K562 (cell line): ENCODE measurements around the gene APC. TPM values are rescaled to one million over a fixed set of nuclear protein-coding genes. Genes with fewer than 3 reads are reported as not detected.

Experiments used
- ARID1B ChIP-seq: fragments of 450-650 bp; IDR thresholded peaks from 2 replicates; pipeline ENCODE4 v1.6.1; 2016; ENCODE audit warnings: antibody characterized with exemption, mild to moderate bottlenecking, inconsistent platforms
- C11orf30 ChIP-seq: fragments of 450-650 bp; IDR thresholded peaks from 2 replicates; pipeline ENCODE4 v1.6.1; 2016; ENCODE audit warnings: low read depth, mild to moderate bottlenecking
- DPF2 ChIP-seq: fragments of 450-650 bp; IDR thresholded peaks from 2 replicates; pipeline ENCODE4 v1.6.1; 2016
- ELF1 ChIP-seq: fragments of 200-800 bp; sonication (Bioruptor generic); IDR thresholded peaks from 2 replicates; pipeline ENCODE4 v1.6.1; 2016; ENCODE audit warnings: missing genetic modification characterization, missing compliant biosample characterization
- HOXB6 ChIP-seq: fragments of 250-450 bp; sonication (Bioruptor Pico); IDR thresholded peaks from 2 replicates; pipeline ENCODE4 v1.5.1; 2022; ENCODE audit warnings: mild to moderate bottlenecking, borderline replicate concordance
- ILF3 ChIP-seq: fragments of 450-650 bp; IDR thresholded peaks from 2 replicates; pipeline ENCODE4 v1.6.1; 2018; ENCODE audit warnings: antibody characterized with exemption, mild to moderate bottlenecking, moderate library complexity, borderline replicate concordance
- MAFF ChIP-seq: IDR thresholded peaks from 2 replicates; pipeline ENCODE4 v1.6.1; 2012; ENCODE audit warnings: low read length, improper control_type of control experiment
- NFE2 ChIP-seq: IDR thresholded peaks from 2 replicates; pipeline ENCODE4 v1.6.1; 2014; ENCODE audit warnings: antibody characterized with exemption, low read depth
- NRF1 ChIP-seq, 2 experiments: fragments of 450-650 bp; IDR thresholded peaks in 1 of 2; conservative IDR thresholded peaks in 1 of 2; 2 replicates each; pipeline ENCODE4 v1.6.1; 2014; ENCODE audit warnings: mild to moderate bottlenecking in 2 of 2
- NUFIP1 ChIP-seq: fragments of 450-650 bp; IDR thresholded peaks from 2 replicates; pipeline ENCODE4 v1.6.1; 2018; ENCODE audit not compliant: partially characterized antibody
- PHF21A ChIP-seq: fragments of 450-650 bp; IDR thresholded peaks from 2 replicates; pipeline ENCODE4 v1.6.1; 2017; ENCODE audit warnings: low read depth, borderline replicate concordance
- RAD51 ChIP-seq: fragments of 450-650 bp; IDR thresholded peaks from 2 replicates; pipeline ENCODE4 v1.7.1; 2016; ENCODE audit warnings: low read depth, mild to moderate bottlenecking, borderline replicate concordance
- SMAD3 ChIP-seq: fragments of 450-650 bp; formaldehyde crosslinking; conservative IDR thresholded peaks from 2 replicates; pipeline ENCODE4 v1.4.0; 2020; ENCODE audit warnings: mild to moderate bottlenecking
- SMARCA4 ChIP-seq: fragments of 450-650 bp; IDR thresholded peaks from 2 replicates; pipeline ENCODE4 v1.6.1; 2016
- XRCC5 ChIP-seq: fragments of 200-400 bp; formaldehyde crosslinking; IDR thresholded peaks from 2 replicates; pipeline ENCODE4 v1.6.1; 2017; ENCODE audit warnings: low read depth, mild to moderate bottlenecking, low read length
- ZBED1 ChIP-seq: IDR thresholded peaks from 2 replicates; pipeline ENCODE4 v1.6.1; 2014
- ZNF282 ChIP-seq: sonication (generic); formaldehyde crosslinking; IDR thresholded peaks from 2 replicates; pipeline ENCODE4 v1.8.1; 2023; ENCODE audit warnings: missing genetic modification reagents
- ZNF3 ChIP-seq: fragments of 250-450 bp; sonication (Bioruptor Pico); IDR thresholded peaks from 2 replicates; pipeline ENCODE4 v1.5.0; 2021; ENCODE audit warnings: mild to moderate bottlenecking, moderate library complexity
- ZNF431 ChIP-seq: sonication (generic); formaldehyde crosslinking; IDR thresholded peaks from 2 replicates; pipeline ENCODE4 v1.8.0; 2022; ENCODE audit warnings: mild to moderate bottlenecking, missing genetic modification reagents
- ZNF644 ChIP-seq: fragments of 200-800 bp; sonication (Bioruptor generic); IDR thresholded peaks from 2 replicates; pipeline ENCODE4 v1.6.1; 2016; ENCODE audit warnings: low read depth, missing genetic modification characterization, missing compliant biosample characterization
- polyA plus RNA-seq, 8 experiments: library from polyadenylated mRNA; depleted of rRNA in 4 of 8; stranded (reverse) in 5 of 8; unstranded in 3 of 8; fragments of >200 nt; fragmentation: Nextera tagmentation in 2 of 8; fragmentation: Illumina TruSeq in 1 of 8; extraction: Ambion mirVana in 2 of 8; extraction: Trizol in 1 of 8; gene quantifications; 2 replicates each; pipeline versions ENCODE4 v1.2.1 to v1.2.3, GENCODE V29; 2011 to 2014; ENCODE audit warnings: inconsistent platforms in 1 of 8, missing spikeins in 1 of 8
- total RNA-seq, 7 experiments: library from RNA; depleted of rRNA in 6 of 7; stranded (reverse); fragments of >200 nt in 6 of 7; fragmentation: Illumina TruSeq in 2 of 7; extraction: Trizol in 2 of 7; gene quantifications; 2 replicates each; pipeline versions ENCODE4 v1.2.1 to v1.2.3, GENCODE V29; 2011 to 2021; ENCODE audit warnings: low replicate concordance in 1 of 7
- TF ChIP-seq, protein P1 (sequence below): fragments of 450-650 bp; conservative IDR thresholded peaks from 2 replicates; pipeline ENCODE4 v1.6.1; 2016; ENCODE audit warnings: missing genetic modification characterization, low read depth, mild to moderate bottlenecking, control low read depth, missing compliant biosample characterization
- TF ChIP-seq, protein P2 (sequence below): fragments of 150-350 bp; conservative IDR thresholded peaks from 2 replicates; pipeline ENCODE4 v1.6.1; 2014; ENCODE audit warnings: low read length
- TF ChIP-seq, protein P3 (sequence below), 2 experiments: fragments of 250-450 bp in 1 of 2; fragments of 450-650 bp in 1 of 2; sonication (Bioruptor Pico) in 1 of 2; IDR thresholded peaks; 2 replicates each; pipeline versions ENCODE4 v1.6.1 to v1.8.0; 2016 to 2021; ENCODE audit warnings: mild to moderate bottlenecking in 2 of 2, moderate library complexity in 2 of 2, missing compliant biosample characterization in 1 of 2, missing genetic modification characterization in 1 of 2
- TF ChIP-seq, protein P4 (sequence below), 2 experiments: fragments of 200-800 bp in 1 of 2; sonication (Bioruptor generic) in 1 of 2; sonication (generic) in 1 of 2; formaldehyde crosslinking in 1 of 2; IDR thresholded peaks in 1 of 2; conservative IDR thresholded peaks in 1 of 2; 2 replicates each; pipeline versions ENCODE4 v1.5.0 to v1.6.1; 2016 to 2020; ENCODE audit warnings: missing compliant biosample characterization in 1 of 2, missing genetic modification characterization in 1 of 2, missing genetic modification reagents in 1 of 2

The APC gene
- total and polyA plus RNA-seq, 9 of the 15 experiments (the other 6 are each of a cell fraction or from before 2014, with no cell fraction given): 5.7 to 29.5 (median 15.4) TPM

DNA sequence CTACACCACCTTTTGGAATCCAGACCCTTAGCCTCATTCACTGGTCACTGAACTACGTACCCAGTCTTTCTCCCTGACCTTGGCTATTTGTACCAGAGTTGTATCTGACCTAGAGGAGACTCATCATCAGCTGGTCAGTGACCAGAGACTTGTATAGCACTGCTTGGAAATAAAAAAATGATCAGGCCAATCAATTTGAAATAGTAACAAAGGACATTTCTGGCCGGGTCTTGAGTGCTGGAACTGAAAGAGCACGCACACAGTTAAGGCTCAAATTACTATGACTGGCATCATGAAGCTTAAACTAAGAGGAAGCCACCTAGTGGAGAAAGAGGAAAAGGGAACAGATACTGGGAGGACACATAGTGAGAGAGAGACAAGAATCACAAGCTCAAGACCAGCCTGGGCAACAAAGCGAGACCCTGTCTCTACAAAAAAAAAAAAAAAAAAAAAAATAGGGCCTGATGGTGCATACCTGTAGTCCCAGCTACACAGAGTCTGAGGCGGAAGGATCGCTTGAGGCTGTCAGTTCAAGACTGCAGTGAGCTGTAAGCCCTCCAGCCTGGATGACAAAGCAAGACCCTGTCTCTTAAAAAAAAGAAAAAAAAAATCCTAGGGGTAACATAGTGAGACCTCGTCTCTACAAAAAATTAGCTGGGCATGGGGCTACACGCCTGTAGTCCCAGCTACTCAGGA lies 110.6 kb downstream of the APC start (continued):
- TF ChIP-seq, protein P1, sequence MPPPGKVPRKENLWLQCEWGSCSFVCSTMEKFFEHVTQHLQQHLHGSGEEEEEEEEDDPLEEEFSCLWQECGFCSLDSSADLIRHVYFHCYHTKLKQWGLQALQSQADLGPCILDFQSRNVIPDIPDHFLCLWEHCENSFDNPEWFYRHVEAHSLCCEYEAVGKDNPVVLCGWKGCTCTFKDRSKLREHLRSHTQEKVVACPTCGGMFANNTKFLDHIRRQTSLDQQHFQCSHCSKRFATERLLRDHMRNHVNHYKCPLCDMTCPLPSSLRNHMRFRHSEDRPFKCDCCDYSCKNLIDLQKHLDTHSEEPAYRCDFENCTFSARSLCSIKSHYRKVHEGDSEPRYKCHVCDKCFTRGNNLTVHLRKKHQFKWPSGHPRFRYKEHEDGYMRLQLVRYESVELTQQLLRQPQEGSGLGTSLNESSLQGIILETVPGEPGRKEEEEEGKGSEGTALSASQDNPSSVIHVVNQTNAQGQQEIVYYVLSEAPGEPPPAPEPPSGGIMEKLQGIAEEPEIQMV (tag): no peak
- TF ChIP-seq C11orf30 (no peak), ZNF282 (CRISPR knock-in tag) (no peak), ZBED1 (no peak), NRF1 (conservative IDR thresholded peaks at IDR 0.05 in 1 of 2, IDR thresholded peaks at IDR 0.05 in 1 of 2) (no peak), HOXB6 (CRISPR knock-in tag) (no peak), ILF3 (no peak), ELF1 (tag) (peak; percentile 52), ZNF431 (no peak), NUFIP1 (no peak), ARID1B (no peak), RAD51 (no peak), DPF2 (0 out of 2 replicates have a peak, but pooled peaks have one; percentile 36), SMARCA4 (0 out of 2 replicates have a peak, but pooled peaks have one; percentile 17), MAFF (no peak), ZNF644 (tag) (no peak), XRCC5 (no peak), PHF21A (no peak), ZNF3 (CRISPR knock-in tag) (no peak), NFE2 (no peak), SMAD3 (CRISPR knock-in tag) (no peak)
- TF ChIP-seq, protein P2, sequence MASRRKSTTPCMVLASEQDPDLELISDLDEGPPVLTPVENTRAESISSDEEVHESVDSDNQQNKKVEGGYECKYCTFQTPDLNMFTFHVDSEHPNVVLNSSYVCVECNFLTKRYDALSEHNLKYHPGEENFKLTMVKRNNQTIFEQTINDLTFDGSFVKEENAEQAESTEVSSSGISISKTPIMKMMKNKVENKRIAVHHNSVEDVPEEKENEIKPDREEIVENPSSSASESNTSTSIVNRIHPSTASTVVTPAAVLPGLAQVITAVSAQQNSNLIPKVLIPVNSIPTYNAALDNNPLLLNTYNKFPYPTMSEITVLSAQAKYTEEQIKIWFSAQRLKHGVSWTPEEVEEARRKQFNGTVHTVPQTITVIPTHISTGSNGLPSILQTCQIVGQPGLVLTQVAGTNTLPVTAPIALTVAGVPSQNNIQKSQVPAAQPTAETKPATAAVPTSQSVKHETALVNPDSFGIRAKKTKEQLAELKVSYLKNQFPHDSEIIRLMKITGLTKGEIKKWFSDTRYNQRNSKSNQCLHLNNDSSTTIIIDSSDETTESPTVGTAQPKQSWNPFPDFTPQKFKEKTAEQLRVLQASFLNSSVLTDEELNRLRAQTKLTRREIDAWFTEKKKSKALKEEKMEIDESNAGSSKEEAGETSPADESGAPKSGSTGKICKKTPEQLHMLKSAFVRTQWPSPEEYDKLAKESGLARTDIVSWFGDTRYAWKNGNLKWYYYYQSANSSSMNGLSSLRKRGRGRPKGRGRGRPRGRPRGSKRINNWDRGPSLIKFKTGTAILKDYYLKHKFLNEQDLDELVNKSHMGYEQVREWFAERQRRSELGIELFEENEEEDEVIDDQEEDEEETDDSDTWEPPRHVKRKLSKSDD: no peak
- TF ChIP-seq, protein P3, sequence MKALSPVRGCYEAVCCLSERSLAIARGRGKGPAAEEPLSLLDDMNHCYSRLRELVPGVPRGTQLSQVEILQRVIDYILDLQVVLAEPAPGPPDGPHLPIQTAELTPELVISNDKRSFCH (CRISPR knock-in tag; IDR thresholded peaks at IDR 0.05): no peak
- TF ChIP-seq, protein P3 (tag; IDR thresholded peaks at IDR 0.05): no peak
- TF ChIP-seq, protein P4, sequence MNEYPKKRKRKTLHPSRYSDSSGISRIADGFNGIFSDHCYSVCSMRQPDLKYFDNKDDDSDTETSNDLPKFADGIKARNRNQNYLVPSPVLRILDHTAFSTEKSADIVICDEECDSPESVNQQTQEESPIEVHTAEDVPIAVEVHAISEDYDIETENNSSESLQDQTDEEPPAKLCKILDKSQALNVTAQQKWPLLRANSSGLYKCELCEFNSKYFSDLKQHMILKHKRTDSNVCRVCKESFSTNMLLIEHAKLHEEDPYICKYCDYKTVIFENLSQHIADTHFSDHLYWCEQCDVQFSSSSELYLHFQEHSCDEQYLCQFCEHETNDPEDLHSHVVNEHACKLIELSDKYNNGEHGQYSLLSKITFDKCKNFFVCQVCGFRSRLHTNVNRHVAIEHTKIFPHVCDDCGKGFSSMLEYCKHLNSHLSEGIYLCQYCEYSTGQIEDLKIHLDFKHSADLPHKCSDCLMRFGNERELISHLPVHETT (CRISPR knock-in tag; conservative IDR thresholded peaks at IDR 0.05 in 1 of 2, IDR thresholded peaks at IDR 0.05 in 1 of 2): no peak
